MG63 (cell line): Measurements from ENCODE around the gene PHLDA1. TPM values are rescaled to one million over a fixed set of nuclear protein-coding genes. Genes with fewer than 3 reads are reported as not detected.

ENCODE experiments used
- DNase-seq: peaks from one replicate; pipeline ENCODE4 v3.0.0-alpha.2; 2020
- H3K27me3 ChIP-seq: fragments of 250-450 bp; sonication (Bioruptor Pico); 2 replicates; pipeline ENCODE4 v1.5.1; 2020; ENCODE audit warnings: mild to moderate bottlenecking, moderate library complexity
- H3K36me3 ChIP-seq: fragments of 250-450 bp; sonication (Bioruptor Pico); 2 replicates; pipeline ENCODE4 v1.5.1; 2020; ENCODE audit warnings: mild to moderate bottlenecking, moderate library complexity
- H3K4me3 ChIP-seq: fragments of 250-450 bp; sonication (Bioruptor Pico); 2 replicates; pipeline ENCODE4 v1.5.1; 2020; ENCODE audit warnings: mild to moderate bottlenecking, moderate library complexity
- H3K9me3 ChIP-seq: fragments of 250-450 bp; sonication (Bioruptor Pico); 2 replicates; pipeline ENCODE4 v1.5.1; 2020; ENCODE audit warnings: mild to moderate bottlenecking, moderate library complexity
- total RNA-seq: library from RNA; depleted of rRNA; stranded (reverse); fragments of >200 nt; shearing (Covaris generic); gene quantifications from 2 replicates; pipeline ENCODE4 v1.2.3, GENCODE V29; 2014; ENCODE audit warnings: low replicate concordance

Gene PHLDA1
- total RNA-seq, 1 experiment from 2014 or later: 13.8 TPM

GRCh38 chr12:76043377-76043776, 11.8 kb upstream of the PHLDA1 start:
- H3K4me3 ChIP-seq: no peak overlapping the region
- H3K27me3 ChIP-seq: no peaks in the 10 kb centered on the region
- peaks cover 76% of the 10 kb centered on the region for H3K36me3 ChIP-seq
- no peaks in the 10 kb centered on the region for H3K9me3 ChIP-seq
- no peak for DNase-seq

GRCh38 chr12:76042147-76042546, 10.6 kb upstream of the PHLDA1 start:
- no peak overlapping the region for H3K4me3 ChIP-seq
- H3K27me3 ChIP-seq: no peaks in the 10 kb centered on the region
- no peaks in the 10 kb centered on the region for H3K9me3 ChIP-seq
- H3K36me3 ChIP-seq: peaks cover 64% of the 10 kb centered on the region
- no peak for DNase-seq

- no peak for DNase-seq
- Histone ChIP-seq H3K36me3 (peaks cover 57% of the 10 kb centered on the region), H3K9me3 (no peaks in the 10 kb centered on the region), H3K27me3 (no peaks in the 10 kb centered on the region), H3K4me3 (no peak overlapping the region)
Observed at GRCh38 chr12:76041406-76041805, 9.8 kb upstream of the PHLDA1 start.

GRCh38 chr12:76040461-76040860, 8.9 kb upstream of the PHLDA1 start:
- Histone ChIP-seq H3K27me3 (no peaks in the 10 kb centered on the region), H3K9me3 (no peaks in the 10 kb centered on the region), H3K4me3 (no peak overlapping the region), H3K36me3 (peaks cover 47% of the 10 kb centered on the region)
- DNase-seq: no peak

- Histone ChIP-seq H3K4me3 (no peak overlapping the region), H3K27me3 (no peaks in the 10 kb centered on the region)
- DNase-seq: no peak
Observed at GRCh38 chr12:76038176-76038575, 6.6 kb upstream of the PHLDA1 start.

GRCh38 chr12:76037130-76038103, 5.8 kb upstream of the PHLDA1 start:
- no peaks in the 10 kb centered on the region for H3K27me3 ChIP-seq
- DNase-seq: peak; percentile 22
- H3K9me3 ChIP-seq: no peaks in the 10 kb centered on the region
- H3K4me3 ChIP-seq: no peak overlapping the region
- peaks cover 17% of the 10 kb centered on the region for H3K36me3 ChIP-seq

More at GRCh38 chr12:76038176-76038575, 6.6 kb upstream of the PHLDA1 start:
- H3K36me3 ChIP-seq: peaks cover 24% of the 10 kb centered on the region
- H3K9me3 ChIP-seq: no peaks in the 10 kb centered on the region

- no peak for DNase-seq
- Histone ChIP-seq H3K36me3 (no peaks in the 10 kb centered on the region; the same call in 1 of the 2 replicates), H3K4me3 (no peak overlapping the region), H3K27me3 (no peaks in the 10 kb centered on the region), H3K9me3 (no peaks in the 10 kb centered on the region)
Observed at GRCh38 chr12:76035045-76035444, 3.5 kb upstream of the PHLDA1 start.

GRCh38 chr12:76033081-76034011, 1.8 kb upstream of the PHLDA1 start:
- Histone ChIP-seq H3K27me3 (no peaks in the 10 kb centered on the region), H3K4me3 (no peak overlapping the region; the same call in 1 of the 2 replicates), H3K9me3 (no peaks in the 10 kb centered on the region), H3K36me3 (peaks cover 15% of the 10 kb centered on the region)
- DNase-seq: no peak

- H3K9me3 ChIP-seq: no peaks in the 10 kb centered on the region
- H3K27me3 ChIP-seq: no peaks in the 10 kb centered on the region
- peak overlapping the region; percentile 86 for H3K4me3 ChIP-seq
- peak; percentile 57 for DNase-seq
- H3K36me3 ChIP-seq: peaks cover 20% of the 10 kb centered on the region
Observed at GRCh38 chr12:76032043-76032981, 736 bp upstream of the PHLDA1 start.

GRCh38 chr12:76031081-76031413, 529 bp downstream of the PHLDA1 start:
- peaks cover 24% of the 10 kb centered on the region for H3K36me3 ChIP-seq
- no peak for DNase-seq
- H3K27me3 ChIP-seq: no peaks in the 10 kb centered on the region
- peak overlapping the region; percentile 86 for H3K4me3 ChIP-seq
- H3K9me3 ChIP-seq: no peaks in the 10 kb centered on the region

- Histone ChIP-seq H3K27me3 (no peaks in the 10 kb centered on the region), H3K36me3 (peaks cover 24% of the 10 kb centered on the region), H3K4me3 (peak overlapping the region; percentile 86), H3K9me3 (no peaks in the 10 kb centered on the region)
- DNase-seq: peak; percentile 41
Observed at GRCh38 chr12:76030341-76031080, 1.1 kb downstream of the PHLDA1 start.

- Histone ChIP-seq H3K27me3 (no peaks in the 10 kb centered on the region), H3K4me3 (peak overlapping the region; percentile 86), H3K9me3 (no peaks in the 10 kb centered on the region), H3K36me3 (peaks cover 24% of the 10 kb centered on the region)
- peak; percentile 15 for DNase-seq
Observed at GRCh38 chr12:76029982-76030340, 1.6 kb downstream of the PHLDA1 start.

- peak overlapping the region; percentile 86 for H3K4me3 ChIP-seq
- no peak for DNase-seq
- no peaks in the 10 kb centered on the region for H3K27me3 ChIP-seq
- H3K36me3 ChIP-seq: peaks cover 24% of the 10 kb centered on the region
- H3K9me3 ChIP-seq: no peaks in the 10 kb centered on the region
Observed at GRCh38 chr12:76028571-76029277, 2.9 kb downstream of the PHLDA1 start.

- H3K27me3 ChIP-seq: no peaks in the 10 kb centered on the region
- peaks cover 24% of the 10 kb centered on the region for H3K36me3 ChIP-seq
- H3K4me3 ChIP-seq: no peak overlapping the region
- DNase-seq: no peak
- H3K9me3 ChIP-seq: no peaks in the 10 kb centered on the region
Observed at GRCh38 chr12:76026643-76027063, 4.9 kb downstream of the PHLDA1 start.
